NCI-H1048 (cell line): ENCODE data around the gene TSSK6.

ENCODE experiments used
- DNase-seq: peaks from one replicate; lab custom pipeline; 2025; lab: John Stamatoyannopoulos, UW

TSSK6 gene

GRCh38 chr19:19505669-19506326 is 9.6 kb downstream of the TSSK6 start:
- no peak for DNase-seq

GRCh38 chr19:19504754-19505668 is 10.3 kb downstream of the TSSK6 start:
- no peak for DNase-seq

GRCh38 chr19:19502808-19503602 is 12.3 kb downstream of the TSSK6 start:
- no peak for DNase-seq

- DNase-seq = no peak
These were observed 13.1 kb downstream of the TSSK6 start for GRCh38 chr19:19502281-19502680.

- DNase-seq = no peak
These were observed 13.6 kb downstream of the TSSK6 start for GRCh38 chr19:19501798-19502197.

GRCh38 chr19:19500975-19501644 is 14.2 kb downstream of the TSSK6 start:
- no peak for DNase-seq

GRCh38 chr19:19499272-19499995 is 15.9 kb downstream of the TSSK6 start:
- no peak for DNase-seq

GRCh38 chr19:19498255-19498991 is 16.9 kb downstream of the TSSK6 start:
- no peak for DNase-seq

GRCh38 chr19:19495614-19496603 is 19.4 kb downstream of the TSSK6 start:
- DNase-seq = no peak

- no peak for DNase-seq
These were observed 21.4 kb downstream of the TSSK6 start for GRCh38 chr19:19493841-19494546.

GRCh38 chr19:19492026-19492610 is 23.2 kb downstream of the TSSK6 start:
- DNase-seq = no peak

- no peak for DNase-seq
These were observed 23.9 kb downstream of the TSSK6 start for GRCh38 chr19:19491321-19492025.

- DNase-seq = peak; percentile 39
These were observed 25.0 kb downstream of the TSSK6 start for GRCh38 chr19:19490214-19490968.

- DNase-seq = no peak
These were observed 25.5 kb downstream of the TSSK6 start for GRCh38 chr19:19489804-19490204.

GRCh38 chr19:19488875-19489690 is 26.3 kb downstream of the TSSK6 start:
- no peak for DNase-seq
